Activated CD4-positive, CD25-positive, alpha-beta regulatory T cell treated with anti-CD3 and anti-CD28 coated beads, Interleukin-2, amount 50 U/mL, for 24 hours (primary cell): ENCODE measurements around the gene ZNF423.

Source experiments
- ATAC-seq, 2 donors: fragments of 150-1000 bp; cut with Tn5 transposase; one replicate each; pipeline ENCODE4 v1.10.0; 2021; ENCODE audit warnings: mild to moderate bottlenecking in 1 of 2, moderate library complexity in 1 of 2

The ZNF423 gene

GRCh38 chr16:49780433-49780832, 75.5 kb downstream of the ZNF423 start:
- ATAC-seq: no peak

- no peak for ATAC-seq
Measured at GRCh38 chr16:49779979-49780378, 75.9 kb downstream of the ZNF423 start.

- ATAC-seq: no peak
Measured at GRCh38 chr16:49778202-49778930, 77.5 kb downstream of the ZNF423 start.

GRCh38 chr16:49776734-49777133, 79.2 kb downstream of the ZNF423 start:
- no peak for ATAC-seq

- ATAC-seq: no peak
Measured at GRCh38 chr16:49776085-49776595, 79.8 kb downstream of the ZNF423 start.

- no peak for ATAC-seq
Measured at GRCh38 chr16:49775581-49775980, 80.3 kb downstream of the ZNF423 start.

GRCh38 chr16:49775018-49775417, 80.9 kb downstream of the ZNF423 start:
- no peak for ATAC-seq

GRCh38 chr16:49773534-49774475, 82.1 kb downstream of the ZNF423 start:
- no peak for ATAC-seq

- ATAC-seq: no peak
Measured at GRCh38 chr16:49767998-49768397, 87.9 kb downstream of the ZNF423 start.

GRCh38 chr16:49767414-49767813, 88.5 kb downstream of the ZNF423 start:
- ATAC-seq: no peak

- no peak for ATAC-seq
Measured at GRCh38 chr16:49766225-49766624, 89.7 kb downstream of the ZNF423 start.

- no peak for ATAC-seq
Measured at GRCh38 chr16:49763826-49764225, 92.1 kb downstream of the ZNF423 start.

GRCh38 chr16:49760815-49761214, 95.1 kb downstream of the ZNF423 start:
- ATAC-seq: no peak

GRCh38 chr16:49757559-49758069, 98.3 kb downstream of the ZNF423 start:
- ATAC-seq: no peak

- ATAC-seq: no peak
Measured at GRCh38 chr16:49756775-49757558, 98.9 kb downstream of the ZNF423 start.

- ATAC-seq: no peak
Measured at GRCh38 chr16:49755716-49756505, 100.0 kb downstream of the ZNF423 start.

- no peak for ATAC-seq
Measured at GRCh38 chr16:49755313-49755620, 100.6 kb downstream of the ZNF423 start.

- no peak for ATAC-seq
Measured at GRCh38 chr16:49754495-49755312, 101.2 kb downstream of the ZNF423 start.

- no peak for ATAC-seq
Measured at GRCh38 chr16:49750341-49751000, 105.4 kb downstream of the ZNF423 start.

GRCh38 chr16:49749816-49750215, 106.1 kb downstream of the ZNF423 start:
- ATAC-seq: no peak
